Measurements from ENCODE around the gene DPP7.
A peak's percentile ranks its signal among the peaks of the same experiment; 100 is the strongest.

Gene DPP7

DNA sequence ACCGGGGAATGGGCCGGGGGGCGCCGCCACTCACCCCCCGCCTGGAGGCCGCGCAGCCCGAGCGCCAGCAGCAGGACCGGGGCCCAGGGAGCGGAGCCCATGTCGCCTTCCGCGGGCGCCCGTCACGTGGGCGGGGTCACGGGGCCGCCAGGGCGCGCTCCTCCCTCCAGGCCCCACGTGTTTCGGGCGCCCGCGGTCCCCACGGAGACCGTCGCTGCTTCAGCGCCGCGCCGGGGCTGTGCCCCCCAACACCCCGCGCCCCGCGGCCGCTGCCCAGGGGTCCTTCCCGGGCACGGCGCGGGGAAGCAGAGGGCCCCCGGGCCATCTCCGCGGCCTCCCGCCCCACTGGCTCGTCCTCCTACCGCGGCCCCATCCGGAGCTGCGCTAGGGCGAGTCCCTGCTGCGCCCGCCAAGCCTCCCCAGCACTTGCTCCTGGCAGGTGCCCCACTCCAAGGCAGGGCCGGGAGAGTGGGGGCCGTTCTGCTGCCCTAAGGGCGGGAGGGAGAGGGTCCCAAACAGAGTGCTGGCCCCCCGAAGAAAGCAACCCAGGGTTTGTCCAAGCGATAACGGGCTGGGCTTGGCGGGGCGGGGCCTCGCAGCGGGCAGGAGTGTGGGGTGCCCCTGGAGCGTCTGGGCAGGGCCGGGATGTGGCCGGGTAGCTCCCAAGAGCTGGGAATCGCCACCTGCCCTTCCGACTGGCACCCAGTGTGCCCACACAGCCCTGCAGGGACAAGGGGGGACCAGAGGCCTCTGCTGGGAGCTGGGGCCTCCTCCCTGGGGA lies at the start of gene DPP7:
DPP7 (minus strand) TSS at position 121 of the 781 bp plus-strand sequence; CDS start at position 101, 20 bp downstream.
- TF ChIP-seq, protein P1, sequence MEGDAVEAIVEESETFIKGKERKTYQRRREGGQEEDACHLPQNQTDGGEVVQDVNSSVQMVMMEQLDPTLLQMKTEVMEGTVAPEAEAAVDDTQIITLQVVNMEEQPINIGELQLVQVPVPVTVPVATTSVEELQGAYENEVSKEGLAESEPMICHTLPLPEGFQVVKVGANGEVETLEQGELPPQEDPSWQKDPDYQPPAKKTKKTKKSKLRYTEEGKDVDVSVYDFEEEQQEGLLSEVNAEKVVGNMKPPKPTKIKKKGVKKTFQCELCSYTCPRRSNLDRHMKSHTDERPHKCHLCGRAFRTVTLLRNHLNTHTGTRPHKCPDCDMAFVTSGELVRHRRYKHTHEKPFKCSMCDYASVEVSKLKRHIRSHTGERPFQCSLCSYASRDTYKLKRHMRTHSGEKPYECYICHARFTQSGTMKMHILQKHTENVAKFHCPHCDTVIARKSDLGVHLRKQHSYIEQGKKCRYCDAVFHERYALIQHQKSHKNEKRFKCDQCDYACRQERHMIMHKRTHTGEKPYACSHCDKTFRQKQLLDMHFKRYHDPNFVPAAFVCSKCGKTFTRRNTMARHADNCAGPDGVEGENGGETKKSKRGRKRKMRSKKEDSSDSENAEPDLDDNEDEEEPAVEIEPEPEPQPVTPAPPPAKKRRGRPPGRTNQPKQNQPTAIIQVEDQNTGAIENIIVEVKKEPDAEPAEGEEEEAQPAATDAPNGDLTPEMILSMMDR (IDR thresholded peaks at IDR 0.05; ENCODE audit: control insufficient read depth, insufficient read depth, low read depth, low read length, missing control alignments) = no peak
- no peak for DNase-seq (ENCODE audit: low read depth)
- H3K4me3 ChIP-seq (ENCODE audit: control insufficient read depth, low read depth, low read length) = peak within 1 kb of the TSS; percentile 42

DNA sequence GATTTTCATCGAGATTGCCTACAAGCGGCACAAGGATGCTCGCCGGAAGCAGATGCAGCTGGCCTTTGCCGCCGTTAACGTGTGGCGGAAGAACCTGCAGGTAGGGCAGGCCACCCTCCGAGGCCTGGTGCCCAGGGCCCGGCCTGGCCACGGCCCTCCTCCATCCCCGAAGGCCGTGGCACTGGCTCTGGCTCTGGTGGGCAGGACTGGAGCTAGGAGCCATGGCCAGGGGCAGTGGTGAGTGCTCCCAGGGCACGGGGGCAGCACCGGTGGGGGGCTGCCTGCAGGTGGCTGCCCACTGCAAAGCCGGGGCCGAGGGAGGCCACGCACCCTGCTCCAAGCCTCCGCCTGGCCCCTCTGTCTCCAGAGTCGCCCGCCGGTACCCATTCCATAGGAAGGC lies 49.3 kb upstream of the DPP7 start:
- H3K4me3 ChIP-seq (ENCODE audit: control insufficient read depth, low read depth, low read length) = no peak overlapping the region
- DNase-seq (ENCODE audit: low read depth) = no peak
- TF ChIP-seq, protein P1 (IDR thresholded peaks at IDR 0.05; ENCODE audit: control insufficient read depth, insufficient read depth, low read depth, low read length, missing control alignments) = no peak

DNA sequence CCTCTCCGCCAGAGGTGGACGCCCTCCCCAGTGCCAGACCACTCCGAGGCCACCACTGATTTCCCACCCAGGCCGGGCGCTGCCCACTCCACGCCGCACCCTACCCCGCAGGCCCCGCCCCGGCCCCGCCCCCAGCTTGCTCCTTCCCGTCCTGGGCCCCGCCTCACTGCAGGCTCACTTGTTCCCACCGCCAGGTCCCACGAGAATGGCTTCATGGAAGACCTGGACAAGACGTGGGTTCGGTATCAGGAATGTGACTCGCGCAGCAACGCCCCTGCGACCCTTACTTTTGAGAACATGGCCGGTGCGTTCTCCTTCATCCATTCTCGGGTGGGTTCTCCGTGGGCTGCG lies 48.8 kb upstream of the DPP7 start:
- TF ChIP-seq, protein P1 (IDR thresholded peaks at IDR 0.05; ENCODE audit: control insufficient read depth, insufficient read depth, low read depth, low read length, missing control alignments) = no peak
- no peak for DNase-seq (ENCODE audit: low read depth)
- H3K4me3 ChIP-seq (ENCODE audit: control insufficient read depth, low read depth, low read length) = peak overlapping the region; percentile 9

DNA sequence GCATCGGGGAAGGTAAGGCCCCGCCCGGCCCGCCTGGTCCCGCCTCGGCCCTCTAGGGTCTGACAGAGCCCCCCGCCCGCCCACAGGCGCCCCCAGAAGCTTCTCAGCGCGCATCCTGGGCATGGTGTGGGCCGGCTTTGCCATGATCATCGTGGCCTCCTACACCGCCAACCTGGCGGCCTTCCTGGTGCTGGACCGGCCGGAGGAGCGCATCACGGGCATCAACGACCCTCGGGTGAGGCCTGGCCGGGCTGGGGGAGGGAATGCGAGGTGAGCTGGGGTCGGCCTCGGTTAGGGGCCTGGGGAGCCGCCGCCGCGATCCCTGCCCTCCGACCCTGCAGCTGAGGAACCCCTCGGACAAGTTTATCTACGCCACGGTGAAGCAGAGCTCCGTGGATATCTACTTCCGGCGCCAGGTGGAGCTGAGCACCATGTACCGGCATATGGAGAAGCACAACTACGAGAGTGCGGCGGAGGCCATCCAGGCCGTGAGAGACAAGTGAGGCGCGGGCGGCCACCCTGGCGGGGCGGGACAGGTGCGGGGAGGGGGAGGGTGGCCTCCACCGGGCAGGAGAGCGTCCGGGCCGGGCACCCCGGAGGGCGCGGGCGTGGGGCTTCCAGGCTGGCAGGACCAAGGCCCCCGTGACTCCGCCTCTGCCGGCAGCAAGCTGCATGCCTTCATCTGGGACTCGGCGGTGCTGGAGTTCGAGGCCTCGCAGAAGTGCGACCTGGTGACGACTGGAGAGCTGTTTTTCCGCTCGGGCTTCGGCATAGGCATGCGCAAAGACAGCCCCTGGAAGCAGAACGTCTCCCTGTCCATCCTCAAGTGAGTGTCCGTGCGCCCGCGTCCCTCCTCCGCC lies 48.2 kb upstream of the DPP7 start:
- H3K4me3 ChIP-seq (ENCODE audit: control insufficient read depth, low read depth, low read length) = peak overlapping the region; percentile 9
- TF ChIP-seq, protein P1 (IDR thresholded peaks at IDR 0.05; ENCODE audit: control insufficient read depth, insufficient read depth, low read depth, low read length, missing control alignments) = no peak
- DNase-seq (ENCODE audit: low read depth) = no peak

DNA sequence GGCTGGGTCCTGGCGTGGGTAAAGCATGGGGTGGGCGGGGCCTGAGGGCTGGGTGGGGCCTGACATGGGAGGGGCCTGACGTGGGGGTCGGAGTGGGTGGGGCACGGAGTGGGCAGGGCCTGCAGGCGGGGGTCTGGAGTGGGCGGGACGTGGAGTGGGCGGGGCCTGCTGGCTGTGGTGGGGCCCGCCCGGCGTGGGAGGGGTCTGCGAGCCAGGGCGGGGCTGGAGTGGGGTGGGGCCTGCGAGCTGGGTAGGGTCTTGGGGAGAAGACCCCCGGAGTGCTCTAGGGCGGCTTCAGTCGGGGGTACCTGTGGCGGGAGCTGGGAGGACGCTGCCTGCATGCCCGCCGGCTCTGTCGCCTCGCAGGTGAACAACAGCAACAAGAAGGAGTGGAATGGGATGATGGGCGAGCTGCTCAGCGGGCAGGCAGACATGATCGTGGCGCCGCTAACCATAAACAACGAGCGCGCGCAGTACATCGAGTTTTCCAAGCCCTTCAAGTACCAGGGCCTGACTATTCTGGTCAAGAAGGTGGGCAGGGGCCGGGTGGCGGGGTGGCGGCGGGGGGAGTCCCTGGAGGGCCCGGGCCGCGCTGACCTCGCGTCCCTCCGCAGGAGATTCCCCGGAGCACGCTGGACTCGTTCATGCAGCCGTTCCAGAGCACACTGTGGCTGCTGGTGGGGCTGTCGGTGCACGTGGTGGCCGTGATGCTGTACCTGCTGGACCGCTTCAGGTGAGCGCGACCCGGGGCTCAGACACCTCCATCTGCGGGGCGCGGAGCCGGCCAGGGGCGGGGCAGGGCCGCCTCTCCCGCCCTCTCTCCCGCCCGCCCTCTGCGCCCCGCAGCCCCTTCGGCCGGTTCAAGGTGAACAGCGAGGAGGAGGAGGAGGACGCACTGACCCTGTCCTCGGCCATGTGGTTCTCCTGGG lies 47.3 kb upstream of the DPP7 start:
- DNase-seq (ENCODE audit: low read depth) = no peak
- TF ChIP-seq, protein P1 (IDR thresholded peaks at IDR 0.05; ENCODE audit: control insufficient read depth, insufficient read depth, low read depth, low read length, missing control alignments) = no peak
- H3K4me3 ChIP-seq (ENCODE audit: control insufficient read depth, low read depth, low read length) = no peak overlapping the region

Data from AG09309 (cell line).